ENCODE results near the gene MRPL21.

MRPL21 gene

DNA sequence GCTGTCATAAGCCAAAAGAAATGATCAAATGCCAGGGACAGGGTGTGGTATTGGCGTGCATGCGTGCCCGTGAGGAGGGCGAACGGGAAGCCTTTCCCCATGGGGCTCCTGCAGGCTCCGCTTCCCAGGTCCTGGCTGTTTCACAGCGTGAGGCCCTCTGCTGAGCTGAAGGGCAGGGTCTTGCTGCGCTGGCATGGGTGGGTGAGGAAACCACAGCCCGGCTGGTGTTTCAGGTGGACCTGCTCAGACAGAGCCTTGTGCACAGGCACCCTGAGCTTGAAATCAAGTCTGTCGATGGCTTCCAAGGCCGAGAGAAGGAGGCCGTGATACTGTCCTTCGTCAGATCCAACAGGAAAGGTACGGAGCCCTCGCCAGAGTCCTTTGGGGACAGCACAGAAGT is 31.4 kb upstream of the MRPL21 start:
- DNase-seq (ENCODE audit: low read depth in 2 of 2) = no peak

DNA sequence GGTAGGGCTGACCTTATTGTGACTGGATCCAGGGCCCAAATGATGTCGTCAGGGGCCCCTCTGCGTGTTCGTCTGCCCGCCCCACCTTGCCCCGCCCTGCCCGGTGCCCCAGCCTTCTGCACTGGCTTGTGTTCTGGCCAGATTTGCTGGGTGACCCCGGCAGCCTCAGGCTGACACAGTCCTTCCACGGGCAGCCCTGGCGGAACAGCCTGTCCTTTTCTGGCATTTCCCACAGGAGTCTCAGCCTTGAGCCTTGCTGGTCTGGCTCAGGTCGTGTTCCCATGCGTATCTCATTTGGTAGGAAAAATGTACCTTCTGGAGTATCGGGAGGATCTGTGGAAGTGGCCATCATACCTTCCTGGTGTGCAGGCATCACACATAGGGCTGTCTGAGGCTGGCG is 31.0 kb upstream of the MRPL21 start:
- no peak for DNase-seq (ENCODE audit: low read depth in 2 of 2)

DNA sequence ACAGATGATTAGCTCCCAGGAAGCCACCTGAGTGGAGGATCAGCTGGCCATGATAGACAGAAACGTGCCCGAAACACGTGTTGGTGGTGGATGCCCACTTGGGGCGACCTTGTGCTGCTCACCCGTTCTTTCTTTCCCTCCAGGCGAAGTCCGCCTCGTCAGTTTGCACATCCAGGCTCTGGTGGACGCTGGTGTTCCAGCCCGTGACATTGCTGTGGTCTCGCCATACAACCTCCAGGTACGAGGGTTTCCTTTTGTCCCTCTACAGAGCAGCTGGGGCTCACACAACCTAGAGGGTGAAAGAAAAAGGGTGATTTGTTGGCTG is 30.7 kb upstream of the MRPL21 start:
- no peak for DNase-seq (ENCODE audit: low read depth in 2 of 2)

DNA sequence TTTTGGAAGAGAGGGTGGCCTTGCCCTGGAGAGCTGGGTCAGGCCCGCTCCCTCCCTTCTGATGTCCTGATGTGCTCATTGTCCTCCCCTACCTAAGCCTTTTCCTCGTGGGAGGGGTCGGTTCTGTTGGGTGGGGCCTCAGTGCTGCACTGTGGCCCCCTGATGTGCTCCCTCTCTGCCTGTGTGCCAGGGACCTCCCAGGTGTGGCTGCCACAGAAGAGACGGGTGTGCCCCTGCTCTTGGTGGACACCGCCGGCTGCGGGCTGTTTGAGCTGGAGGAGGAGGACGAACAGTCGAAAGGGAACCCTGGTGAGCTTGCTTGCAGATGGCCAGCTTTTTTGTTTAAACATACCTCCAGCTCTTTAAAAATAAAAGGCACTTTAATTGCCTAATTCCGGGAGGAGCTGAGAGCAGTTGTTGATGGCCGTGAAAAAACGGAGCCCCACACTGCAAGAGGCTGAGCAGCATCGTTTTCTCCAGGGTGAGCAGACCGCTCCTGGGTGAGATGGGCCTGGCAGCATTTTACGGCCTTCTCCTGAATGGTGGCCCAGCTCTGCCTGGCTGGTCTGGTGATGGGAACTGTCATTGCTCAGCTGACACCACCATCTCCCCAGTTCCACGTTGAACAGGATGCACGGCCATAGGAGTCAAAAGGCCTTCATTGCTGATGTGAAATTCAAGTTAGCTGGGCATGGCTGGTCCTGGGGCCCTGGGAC is 30.1 kb upstream of the MRPL21 start:
- DNase-seq (ENCODE audit: low read depth in 2 of 2) = no peak

DNA sequence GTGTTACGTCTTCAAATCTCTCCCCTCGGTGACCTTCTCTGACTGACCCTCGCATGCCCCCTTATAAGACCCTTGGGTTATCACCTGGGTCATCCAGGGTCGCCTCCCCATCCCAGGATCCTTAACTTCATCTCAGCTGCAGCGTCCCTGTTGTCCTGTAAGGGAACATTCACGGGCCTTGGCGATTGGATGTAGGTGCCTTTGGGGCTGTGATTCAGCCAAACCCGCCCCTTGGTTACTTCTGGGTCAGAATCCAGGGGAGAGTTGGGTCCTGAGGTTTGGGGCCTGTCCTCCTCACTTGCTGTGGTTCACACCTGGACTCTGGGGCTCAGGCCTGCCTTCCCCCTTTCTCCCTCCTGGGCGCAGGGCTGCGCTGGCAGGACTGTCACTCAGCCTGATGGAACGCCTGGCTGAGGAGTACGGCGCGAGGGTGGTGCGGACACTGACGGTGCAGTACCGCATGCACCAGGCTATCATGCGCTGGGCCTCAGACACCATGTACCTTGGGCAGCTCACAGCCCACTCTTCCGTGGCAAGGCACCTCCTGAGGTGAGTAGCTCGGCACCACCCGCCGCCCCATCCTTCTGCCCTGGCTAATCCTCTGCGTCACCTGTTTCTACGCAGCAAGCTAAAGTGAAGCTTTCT is 29.4 kb upstream of the MRPL21 start:
- no peak for DNase-seq (ENCODE audit: low read depth in 2 of 2)

DNA sequence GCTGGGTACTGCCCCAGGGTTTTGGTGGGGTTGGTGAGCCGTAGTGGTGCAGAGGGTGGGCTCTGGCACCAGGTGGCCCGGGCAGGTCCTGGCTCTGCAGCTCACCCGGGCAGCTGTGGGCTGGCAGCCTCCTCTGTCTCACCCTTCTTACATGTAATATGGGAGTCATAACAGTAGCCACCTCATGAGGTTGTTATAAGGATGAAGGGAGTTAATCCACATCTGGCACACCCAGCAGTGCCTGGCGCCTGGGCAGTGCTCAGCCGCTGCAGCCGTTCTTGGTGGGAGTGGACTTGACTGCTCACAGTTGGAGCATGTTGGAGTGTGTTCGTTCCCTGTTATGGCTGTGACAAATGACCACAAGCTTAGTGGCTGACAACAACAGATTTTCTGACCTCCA is 28.7 kb upstream of the MRPL21 start:
- DNase-seq (ENCODE audit: low read depth in 2 of 2) = no peak

DNA sequence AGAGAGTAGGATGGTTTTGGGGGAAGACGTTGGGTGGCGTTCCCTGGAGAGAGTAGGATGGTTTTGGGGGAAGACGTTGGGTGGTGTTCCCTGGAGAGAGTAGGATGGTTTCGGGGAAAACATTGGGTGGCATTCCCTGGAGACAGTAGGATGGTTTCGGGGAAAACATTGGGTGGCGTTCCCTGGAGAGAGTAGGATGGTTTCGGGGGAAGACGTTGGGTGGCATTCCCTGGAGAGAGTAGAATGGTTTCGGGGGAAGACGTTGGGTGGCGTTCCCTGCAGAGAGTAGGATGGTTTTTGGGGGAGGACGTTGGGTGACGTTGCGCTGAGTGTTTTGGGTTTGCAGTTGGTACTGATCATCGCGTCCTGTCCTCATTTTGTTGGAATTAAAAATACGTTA is 28.3 kb upstream of the MRPL21 start:
- DNase-seq (ENCODE audit: low read depth in 2 of 2) = no peak

DNA sequence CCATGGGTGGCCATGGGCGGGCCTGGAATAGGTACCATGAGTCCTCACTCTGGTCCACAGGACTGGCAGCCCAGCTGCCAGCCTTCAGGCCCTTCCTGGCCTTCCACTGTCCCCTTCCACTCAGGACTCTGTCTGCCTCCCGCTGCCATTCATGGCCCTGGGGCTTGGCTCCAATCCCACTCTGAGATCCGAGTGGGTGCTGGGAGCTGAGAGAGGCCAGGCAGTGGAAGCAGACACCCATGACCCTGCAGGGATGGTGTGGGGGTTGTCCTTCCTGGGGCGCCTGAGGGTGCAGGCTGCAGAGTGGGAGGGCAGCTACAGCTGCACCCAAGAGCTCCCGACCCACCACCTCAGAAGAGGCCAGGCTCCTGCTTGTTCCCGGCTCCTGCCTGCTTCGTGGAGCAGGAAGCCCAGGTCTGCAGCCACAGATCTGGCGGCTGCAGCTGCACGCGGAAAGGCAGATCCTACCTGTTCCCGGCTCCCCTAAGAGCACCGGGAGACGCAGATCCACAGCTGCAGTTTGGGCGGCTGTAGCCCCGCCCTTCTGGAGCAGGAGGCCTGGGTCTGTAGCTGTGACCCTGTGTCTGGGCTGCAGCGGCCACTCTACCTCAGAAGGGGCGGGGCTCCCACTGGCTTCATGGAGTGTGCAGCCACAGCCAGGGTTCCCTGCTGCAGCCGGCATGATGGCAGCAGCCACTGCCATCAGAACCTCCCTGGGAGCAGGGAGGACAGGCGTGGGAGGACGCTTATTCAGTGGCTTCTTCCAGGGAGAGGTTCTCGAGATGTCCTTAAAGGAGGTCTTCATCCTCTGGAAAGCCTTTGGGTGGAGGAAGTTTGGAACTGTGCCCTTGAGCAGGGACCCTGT is 27.6 kb upstream of the MRPL21 start:
- DNase-seq (ENCODE audit: low read depth in 2 of 2) = no peak

DNA sequence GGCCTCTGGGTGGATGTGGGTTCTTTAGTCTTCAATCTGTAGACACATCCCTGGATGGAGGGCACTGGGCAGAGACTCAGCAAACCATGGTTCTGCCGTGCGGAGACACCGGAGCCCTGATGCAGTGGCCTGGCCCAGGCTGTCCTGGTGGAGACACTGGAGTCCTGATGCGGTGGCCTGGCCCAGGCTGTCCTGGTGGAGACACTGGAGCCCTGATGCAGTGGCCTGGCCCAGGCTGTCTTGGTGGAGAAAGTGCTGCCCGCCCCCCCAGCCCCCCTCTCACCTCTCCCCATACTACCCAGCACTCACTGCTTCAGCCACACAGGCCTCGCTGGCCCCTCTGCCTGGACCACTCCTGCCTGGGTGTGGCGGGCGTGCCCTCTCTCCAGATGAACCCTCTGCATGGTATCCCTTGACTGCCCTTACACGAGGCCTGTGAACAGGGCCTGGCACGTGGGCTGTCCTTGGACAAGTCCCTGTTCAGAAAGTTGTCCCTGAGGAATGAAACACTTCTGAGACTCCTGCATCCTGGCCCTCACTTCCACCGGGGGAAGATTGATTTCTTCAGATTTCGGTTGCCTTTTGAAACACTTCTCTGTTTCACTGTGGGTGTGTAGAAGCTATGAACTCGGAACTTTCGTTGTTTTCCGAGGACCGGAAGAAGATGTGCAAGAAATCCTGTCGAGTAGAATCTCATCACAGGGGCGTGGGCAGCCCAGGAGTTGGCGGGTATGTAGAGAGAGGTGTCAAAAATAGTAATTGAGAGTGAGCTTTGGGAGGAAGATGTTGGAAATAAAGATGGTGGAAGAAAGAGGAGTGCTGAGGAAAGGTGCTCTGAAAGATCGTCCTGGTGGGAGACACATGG is 26.3 kb upstream of the MRPL21 start:
- no peak for DNase-seq (ENCODE audit: low read depth in 2 of 2)

DNA sequence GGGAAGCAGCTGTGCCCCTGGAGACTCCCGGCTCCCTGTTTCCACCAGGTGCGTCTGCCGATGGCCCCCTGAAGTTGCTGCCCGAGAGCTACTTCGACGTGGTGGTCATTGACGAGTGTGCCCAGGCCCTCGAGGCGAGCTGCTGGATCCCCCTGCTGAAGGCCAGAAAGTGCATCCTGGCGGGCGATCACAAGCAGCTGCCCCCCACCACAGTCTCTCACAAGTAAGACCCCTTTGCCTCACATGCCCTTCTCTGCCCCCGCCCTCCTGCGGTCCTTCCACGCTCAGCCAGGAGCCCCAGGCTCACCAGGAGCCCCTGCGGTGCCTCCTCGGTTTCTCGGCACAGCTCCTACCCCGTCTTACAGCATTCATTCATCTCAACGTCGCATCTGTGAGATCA is 25.5 kb upstream of the MRPL21 start:
- no peak for DNase-seq (ENCODE audit: low read depth in 2 of 2)

DNA sequence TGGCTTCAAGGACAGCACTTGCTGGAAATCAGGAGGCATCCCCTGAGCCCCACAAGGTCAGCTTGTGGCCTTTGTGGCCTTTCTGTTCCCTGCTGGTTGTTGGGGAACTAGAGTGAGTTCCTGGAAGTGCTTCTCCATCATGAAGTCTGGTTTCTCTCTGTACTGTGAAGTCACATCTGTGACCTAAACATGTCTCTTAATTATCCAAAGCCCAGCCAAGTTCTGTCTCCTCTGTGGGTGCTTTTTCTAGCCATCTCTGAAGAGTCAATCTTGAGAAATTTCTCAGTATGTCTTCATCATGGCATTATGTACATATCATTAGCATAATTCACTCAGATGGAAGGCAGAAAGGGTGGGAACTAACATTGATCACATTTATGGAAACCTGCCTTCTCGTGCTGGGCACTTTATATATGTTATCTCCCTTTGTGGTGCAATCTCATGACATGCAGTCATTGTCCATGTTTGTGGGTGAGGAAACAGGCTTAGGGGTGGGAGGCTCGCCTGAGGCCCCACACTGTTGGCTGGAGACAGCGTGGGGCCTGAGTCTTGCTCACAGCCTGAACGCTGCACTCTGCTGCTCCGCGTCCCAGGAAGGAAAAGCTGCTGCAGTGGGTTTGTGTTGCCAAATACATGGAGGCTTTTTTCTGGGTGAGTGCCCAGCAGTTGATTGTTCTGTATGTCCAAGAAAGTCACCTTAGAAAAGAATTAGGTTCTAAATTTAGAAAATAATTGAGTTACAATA is 24.7 kb upstream of the MRPL21 start:
- DNase-seq (ENCODE audit: low read depth in 2 of 2) = no peak

DNA sequence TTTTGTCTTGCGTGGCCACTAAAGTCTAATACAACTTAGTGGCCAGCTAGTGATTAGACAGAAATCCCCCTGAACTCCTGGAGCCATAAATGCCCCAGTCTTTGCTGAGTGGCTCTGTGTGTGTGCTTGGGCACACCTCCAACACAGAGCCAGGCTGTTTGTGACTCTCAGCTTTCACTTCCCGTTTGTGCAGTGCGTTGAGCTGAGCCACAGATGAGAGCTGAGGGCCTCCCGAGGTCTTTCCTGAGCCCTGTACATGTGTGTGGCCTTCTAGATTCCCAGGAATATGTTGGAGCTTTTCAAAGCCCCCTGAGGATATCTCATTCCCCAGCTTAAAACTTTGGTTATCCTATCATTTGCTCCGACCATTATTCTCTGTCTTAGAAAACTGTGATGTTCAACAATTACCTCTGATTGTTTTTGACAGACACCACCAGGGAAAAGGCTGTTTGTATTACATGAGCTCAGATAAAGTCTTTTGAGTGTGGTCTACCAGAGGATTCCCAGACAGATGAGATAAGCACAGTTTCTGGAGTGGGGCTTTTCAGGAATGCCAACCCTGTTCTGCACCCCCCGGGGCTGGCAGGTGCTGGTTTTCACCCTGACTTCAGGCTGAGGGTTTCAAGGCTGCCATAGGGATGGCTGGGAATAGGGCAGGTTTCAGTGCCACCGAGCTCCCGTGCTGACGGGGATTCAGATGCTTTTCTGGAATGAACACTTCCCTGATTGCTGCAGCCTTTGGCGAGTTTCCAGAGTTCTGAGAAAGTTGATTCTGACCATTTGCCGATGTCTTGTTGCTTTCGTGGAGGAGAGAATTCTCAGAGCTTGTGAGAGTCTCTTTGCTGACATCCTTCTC is 23.9 kb upstream of the MRPL21 start:
- DNase-seq (ENCODE audit: low read depth in 2 of 2) = no peak

DNA sequence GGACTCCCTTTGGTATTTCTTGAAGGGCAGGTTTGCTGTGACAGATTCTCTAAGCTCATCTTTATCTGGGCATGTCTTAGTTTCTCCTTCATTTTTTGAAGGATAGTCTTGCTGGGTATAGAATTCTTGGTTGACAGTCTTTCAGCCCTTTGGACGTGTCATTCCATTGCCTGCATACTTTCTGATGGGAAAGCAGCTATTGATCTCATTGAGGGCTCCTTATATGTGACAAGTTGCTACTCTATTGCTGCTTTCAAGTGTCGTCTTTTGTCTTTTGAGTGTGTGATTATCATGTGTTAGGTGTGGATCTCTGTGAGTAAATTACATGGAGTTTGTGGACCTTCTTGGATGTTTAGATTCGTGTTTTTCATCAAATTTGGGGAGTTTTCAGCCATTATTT is 22.0 kb upstream of the MRPL21 start:
- no peak for DNase-seq (ENCODE audit: low read depth in 2 of 2)

DNA sequence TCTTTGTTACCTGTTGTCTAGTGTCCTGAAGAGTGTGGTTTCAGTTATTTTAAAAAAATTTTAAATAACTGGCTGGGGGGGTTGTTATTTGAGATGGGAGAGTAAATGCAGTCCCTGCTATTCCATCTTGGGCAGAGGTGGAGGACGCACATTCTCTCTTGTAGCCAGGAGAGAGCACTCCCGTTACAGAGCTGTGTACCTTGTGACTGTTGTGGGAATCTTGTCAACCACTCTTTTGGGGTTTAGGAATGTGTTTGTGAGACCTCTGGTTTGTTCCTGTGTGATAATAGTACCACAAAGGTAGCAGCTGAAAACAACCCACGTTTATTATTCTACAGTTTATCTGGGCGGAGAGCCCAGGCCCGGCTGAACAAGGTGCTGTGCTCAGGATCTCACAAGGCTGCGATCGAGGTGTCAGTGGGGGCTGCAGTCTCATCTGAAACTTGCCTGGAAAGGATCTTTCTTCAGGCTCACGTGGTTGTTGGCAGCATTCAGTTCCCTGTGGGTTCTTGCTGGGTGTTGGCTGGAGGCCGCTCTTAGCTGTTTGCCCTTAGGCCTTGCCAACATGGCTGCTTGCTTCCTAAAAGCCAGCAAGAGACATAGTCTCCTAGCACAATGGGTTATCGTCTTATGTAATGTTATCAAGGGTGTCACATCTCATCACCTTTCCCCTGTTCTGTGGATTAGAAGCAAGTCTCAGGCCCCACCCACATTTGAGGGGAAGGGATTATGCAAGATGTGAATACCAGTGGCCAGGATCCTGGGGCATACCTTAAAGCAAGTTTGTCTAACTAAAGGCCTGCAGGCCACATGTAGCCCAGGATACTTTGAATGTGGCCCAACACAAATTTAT is 20.7 kb upstream of the MRPL21 start:
- no peak for DNase-seq (ENCODE audit: low read depth in 2 of 2)

DNA sequence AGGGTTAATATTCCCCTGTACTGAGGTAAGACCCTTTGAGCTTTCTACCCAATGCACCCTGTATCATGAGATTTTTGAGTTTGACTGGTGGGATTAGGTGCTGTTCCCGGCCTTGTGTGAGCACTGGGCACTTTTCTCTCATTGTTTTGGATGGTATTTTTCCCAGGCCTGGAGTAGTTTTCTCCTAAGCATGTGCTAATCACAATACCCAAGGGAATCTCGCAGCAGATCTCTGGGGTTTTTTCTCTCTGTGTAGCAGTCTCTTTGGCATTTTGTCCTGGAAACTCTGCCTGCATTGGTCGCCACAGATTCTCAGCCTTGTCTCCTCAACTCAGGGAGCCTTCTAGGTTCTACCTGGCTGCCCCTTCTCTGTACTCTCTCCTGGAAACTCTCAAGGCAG is 20.0 kb upstream of the MRPL21 start:
- DNase-seq (ENCODE audit: low read depth in 2 of 2) = no peak

DNA sequence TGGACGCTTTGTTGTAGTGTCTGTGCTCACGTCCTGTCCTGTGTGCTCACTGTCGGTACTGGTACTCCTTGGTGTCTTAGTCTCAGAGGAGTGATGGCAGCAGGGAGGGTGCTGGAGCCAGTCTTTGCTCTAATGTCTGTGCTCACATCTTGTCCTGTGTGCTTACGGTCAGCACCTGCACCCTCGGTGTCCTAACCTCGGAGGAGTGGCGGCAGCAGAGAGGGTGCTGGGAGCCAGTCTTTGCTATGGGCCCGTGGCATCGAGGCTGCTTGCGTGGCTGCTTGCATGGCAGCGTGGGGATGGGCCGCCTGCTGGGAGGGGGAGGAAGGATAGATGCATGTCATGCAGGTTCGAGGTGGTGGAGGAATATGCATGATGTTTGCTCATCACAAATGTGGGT is 12.8 kb upstream of the MRPL21 start:
- no peak for DNase-seq (ENCODE audit: low read depth in 2 of 2)

DNA sequence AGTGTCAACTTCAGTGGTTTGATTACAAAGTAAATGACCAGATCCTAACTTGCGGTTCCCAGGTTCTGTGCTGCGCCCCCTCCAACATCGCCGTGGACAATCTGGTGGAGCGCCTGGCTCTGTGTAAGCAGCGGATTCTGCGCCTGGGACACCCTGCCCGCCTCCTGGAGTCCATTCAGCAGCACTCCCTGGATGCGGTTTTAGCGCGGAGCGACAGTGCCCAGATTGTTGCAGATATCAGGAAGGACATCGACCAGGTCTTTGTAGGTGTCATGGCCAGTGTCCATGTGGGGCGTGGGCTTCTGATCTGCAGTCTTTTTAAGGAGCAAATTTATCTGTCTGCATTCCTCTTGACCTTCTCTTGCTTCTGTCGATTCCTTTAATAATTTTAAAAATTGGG is 11.1 kb upstream of the MRPL21 start:
- DNase-seq (ENCODE audit: low read depth in 2 of 2) = no peak

DNA sequence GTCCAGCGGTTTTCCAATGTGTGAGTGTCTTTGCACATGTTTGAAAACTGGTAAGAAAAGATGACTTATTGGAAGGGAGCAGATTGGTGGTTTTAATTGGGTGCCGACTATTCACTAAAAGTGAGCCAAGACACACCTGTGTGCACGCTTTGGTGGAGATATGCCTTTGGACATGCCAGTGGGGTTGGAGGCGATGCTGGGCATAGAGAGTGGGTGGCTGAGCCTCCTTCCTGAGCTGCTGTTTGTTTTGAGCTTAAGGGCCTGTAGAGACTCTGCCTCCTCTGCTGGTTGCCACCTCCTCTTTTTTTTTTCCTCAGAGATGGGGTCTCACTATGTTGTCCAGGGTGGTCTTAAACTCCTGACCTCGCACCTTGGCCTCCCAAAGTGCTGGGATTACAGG is 9.6 kb upstream of the MRPL21 start:
- no peak for DNase-seq (ENCODE audit: low read depth in 2 of 2)

DNA sequence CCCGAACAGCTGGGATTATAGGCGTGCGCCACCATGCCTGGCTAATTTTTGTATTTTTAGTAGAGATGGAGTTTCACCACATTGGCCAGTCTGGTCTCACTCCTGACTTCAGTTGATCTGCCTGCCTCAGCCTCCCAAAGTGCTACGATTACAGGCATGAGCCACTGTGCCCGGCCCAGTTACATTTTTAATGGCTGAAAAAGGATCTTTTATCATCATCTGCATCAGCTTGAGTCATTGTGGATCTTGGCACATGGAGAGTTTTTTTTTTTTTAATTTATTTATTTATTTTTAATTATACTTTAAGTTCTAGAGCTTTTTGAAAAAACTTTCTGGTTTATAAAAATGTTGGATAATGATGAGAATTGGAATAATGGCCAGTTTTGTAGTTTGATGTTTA is 8.6 kb upstream of the MRPL21 start:
- no peak for DNase-seq (ENCODE audit: low read depth in 2 of 2)

DNA sequence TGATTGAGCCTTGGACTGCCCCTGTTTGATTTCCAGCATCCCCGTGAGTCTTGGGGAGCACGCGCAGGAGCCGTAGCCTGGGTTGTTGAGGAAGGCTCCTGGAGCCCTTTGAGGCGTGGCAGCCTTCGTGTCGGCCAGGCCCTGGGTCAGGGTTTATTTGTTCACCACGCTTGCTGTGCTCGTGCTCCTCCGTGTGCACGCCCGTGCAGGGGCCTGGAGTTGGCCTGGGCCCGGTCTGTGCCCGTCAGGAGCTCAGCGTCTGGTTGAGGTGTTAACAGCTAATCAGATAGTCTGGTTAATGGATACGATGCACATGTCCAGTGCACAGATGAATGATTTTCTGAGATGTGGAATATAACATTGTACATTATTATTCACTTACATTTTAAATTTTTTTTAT is 8.1 kb upstream of the MRPL21 start:
- no peak for DNase-seq (ENCODE audit: low read depth in 2 of 2)

Data from stimulated activated CD8-positive, alpha-beta memory T cell treated with anti-CD3 and anti-CD28 coated beads, Interleukin-2, amount 100 ng/mL, for 48 hours (primary cell).